OCI-LY1 (cell line): Measurements from ENCODE around the gene TNRC6C.

Experiments
- EZH2 ChIP-seq: fragments of 200-600 bp; sonication (generic), shearing (Covaris generic); IDR thresholded peaks from 2 replicates; pipeline ENCODE4 v1.8.0; 2017; ENCODE audit warnings: borderline replicate concordance, mixed run types, mild to moderate bottlenecking, antibody characterized with exemption, low read length, moderate library complexity, mixed read lengths
- TF ChIP-seq, protein P1 (sequence below): fragments of 200-600 bp; sonication (generic), shearing (Covaris generic); IDR thresholded peaks from 2 replicates; pipeline ENCODE4 v1.5.1; 2017; ENCODE audit warnings: mild to moderate bottlenecking, antibody characterized with exemption, low read length, moderate library complexity, mixed read lengths

DNA sequence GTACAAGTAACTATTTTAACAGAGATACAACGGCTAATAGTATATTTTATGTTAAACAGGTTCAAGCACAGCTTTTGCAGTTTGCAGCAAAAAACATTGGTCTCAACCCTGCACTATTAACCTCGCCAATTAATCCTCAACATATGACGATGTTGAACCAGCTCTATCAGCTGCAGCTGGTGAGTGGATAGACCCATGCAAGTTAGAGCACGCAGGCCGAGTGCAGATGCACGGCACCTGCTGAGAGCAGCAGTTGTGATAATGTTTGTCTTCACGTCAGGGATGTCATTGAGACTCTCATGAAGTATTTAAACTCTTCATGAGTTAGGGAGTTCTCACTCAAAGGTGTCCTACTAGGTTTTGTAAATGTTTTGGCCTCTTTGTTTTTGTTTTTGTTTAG, 124.5 kb downstream of the TNRC6C start:
- TF ChIP-seq, protein P1, sequence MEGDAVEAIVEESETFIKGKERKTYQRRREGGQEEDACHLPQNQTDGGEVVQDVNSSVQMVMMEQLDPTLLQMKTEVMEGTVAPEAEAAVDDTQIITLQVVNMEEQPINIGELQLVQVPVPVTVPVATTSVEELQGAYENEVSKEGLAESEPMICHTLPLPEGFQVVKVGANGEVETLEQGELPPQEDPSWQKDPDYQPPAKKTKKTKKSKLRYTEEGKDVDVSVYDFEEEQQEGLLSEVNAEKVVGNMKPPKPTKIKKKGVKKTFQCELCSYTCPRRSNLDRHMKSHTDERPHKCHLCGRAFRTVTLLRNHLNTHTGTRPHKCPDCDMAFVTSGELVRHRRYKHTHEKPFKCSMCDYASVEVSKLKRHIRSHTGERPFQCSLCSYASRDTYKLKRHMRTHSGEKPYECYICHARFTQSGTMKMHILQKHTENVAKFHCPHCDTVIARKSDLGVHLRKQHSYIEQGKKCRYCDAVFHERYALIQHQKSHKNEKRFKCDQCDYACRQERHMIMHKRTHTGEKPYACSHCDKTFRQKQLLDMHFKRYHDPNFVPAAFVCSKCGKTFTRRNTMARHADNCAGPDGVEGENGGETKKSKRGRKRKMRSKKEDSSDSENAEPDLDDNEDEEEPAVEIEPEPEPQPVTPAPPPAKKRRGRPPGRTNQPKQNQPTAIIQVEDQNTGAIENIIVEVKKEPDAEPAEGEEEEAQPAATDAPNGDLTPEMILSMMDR, result no peak
- TF ChIP-seq EZH2, result no peak
